HG03066 (cell line): ENCODE results near the gene AMOTL1.
"Not testable (repeated sequence)": the region's sequence is repeated elsewhere in the genome, so short reads cannot be mapped to it uniquely, and the experiment has no call there.

Source experiments
- ATAC-seq: cut with Tn5 transposase; IDR thresholded peaks from one replicate; pipeline ENCODE4 v1.9.1; 2021; ENCODE audit warnings: low read depth; ENCODE audit not compliant: unreplicated experiment

The AMOTL1 gene

GRCh38 chr11:94791216-94791889 is 23.2 kb downstream of the AMOTL1 start:
- no peak for ATAC-seq

DNA sequence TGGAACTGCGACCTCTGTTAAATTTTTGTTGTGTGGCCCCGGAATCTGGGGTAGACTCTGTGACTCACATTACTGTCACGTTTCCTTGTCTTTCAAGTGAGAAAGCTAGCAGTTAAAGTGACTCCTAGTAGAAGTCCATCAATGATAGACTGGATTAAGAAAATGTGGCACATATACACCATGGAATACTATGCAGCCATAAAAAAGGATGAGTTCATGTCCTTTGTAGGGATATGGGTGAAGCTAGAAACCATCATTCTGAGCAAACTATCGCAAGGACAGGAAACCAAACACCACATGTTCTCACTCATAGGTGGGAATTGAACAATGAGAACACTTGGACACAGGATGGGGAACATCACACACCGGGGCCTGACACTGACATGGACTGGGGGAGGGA is 23.8 kb downstream of the AMOTL1 start:
- not testable (repeated sequence) for ATAC-seq

- ATAC-seq = no peak
Observed at GRCh38 chr11:94792451-94792850, 24.3 kb downstream of the AMOTL1 start.

GRCh38 chr11:94793002-94793401 is 24.8 kb downstream of the AMOTL1 start:
- ATAC-seq = no peak

DNA sequence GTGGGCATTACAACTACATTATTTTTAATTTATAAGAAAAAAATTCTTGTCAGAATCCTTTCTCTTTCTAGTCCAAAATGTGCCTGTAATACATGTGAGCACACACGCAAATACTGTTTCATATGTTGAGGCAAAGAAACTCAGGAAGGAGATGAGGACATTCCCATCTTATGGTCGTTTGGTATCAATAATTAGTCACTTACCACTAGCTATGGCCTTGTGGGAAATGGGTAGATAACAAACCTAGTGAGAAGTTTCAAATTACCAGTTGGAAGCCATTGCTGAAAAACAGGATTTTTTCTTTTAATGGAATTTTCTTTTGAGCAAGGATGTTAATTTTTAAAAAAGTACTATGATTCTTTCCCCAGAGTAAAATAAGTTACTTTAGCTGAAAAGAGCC is 25.7 kb downstream of the AMOTL1 start:
- ATAC-seq = no peak

GRCh38 chr11:94794287-94795168 is 26.4 kb downstream of the AMOTL1 start:
- no peak for ATAC-seq

GRCh38 chr11:94795476-94796189 is 27.5 kb downstream of the AMOTL1 start:
- no peak for ATAC-seq

DNA sequence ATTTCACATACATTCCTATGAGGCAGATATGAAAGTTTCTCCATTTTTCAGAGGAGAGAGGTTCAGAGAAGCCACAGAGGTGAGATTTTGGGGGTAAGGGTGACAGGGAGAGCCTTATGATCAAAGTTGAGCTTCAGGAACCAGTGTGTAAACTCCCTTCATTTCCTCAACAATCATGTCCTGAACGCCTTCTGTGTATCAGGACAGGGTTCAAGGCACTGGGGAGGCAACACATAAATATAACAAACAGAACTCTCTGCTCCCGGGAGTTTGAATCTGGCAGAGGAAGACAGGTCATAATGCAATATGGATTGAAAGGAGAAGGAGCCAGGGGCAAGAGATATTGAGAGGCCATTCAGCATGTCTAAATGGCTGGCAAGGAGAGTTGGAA is 28.0 kb downstream of the AMOTL1 start:
- no peak for ATAC-seq

DNA sequence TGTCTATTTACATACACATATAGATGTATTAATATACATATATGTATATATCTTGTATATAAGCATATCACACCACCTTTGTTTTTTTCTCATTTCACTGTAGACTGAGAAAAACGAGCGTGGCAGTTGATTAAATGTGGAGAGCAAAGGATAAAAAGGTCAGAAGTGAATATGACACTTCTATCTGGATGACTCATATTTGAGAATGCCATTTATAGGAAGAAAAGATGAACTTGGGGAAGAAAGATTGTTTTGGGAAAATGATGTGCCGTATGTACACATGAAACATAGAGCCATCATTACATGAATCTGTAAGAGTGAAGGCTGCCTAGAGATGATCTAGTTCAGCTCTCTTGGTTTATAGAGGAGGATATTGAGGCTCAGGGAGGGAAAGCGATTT is 28.7 kb downstream of the AMOTL1 start:
- ATAC-seq = no peak

GRCh38 chr11:94799726-94800125 is 31.6 kb downstream of the AMOTL1 start:
- ATAC-seq = no peak

DNA sequence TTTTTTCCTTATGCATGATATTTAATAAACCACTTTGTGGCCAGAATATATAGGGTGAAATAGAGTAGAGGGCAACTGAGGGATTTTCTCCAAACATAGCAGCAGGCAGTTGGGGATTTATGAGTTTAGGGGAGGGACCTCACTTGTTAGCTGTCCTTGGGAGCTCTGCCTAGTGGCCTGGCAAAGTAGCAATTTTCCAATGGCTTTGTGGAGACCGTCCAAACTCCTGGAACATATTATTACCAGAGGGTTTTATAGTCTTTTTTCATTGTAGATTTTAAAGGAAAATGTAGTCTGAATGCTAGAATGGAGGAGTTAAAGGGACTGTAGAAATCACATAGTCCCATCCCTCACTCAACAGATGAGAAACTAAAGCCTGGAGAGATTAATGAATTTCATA is 32.3 kb downstream of the AMOTL1 start:
- no peak for ATAC-seq

DNA sequence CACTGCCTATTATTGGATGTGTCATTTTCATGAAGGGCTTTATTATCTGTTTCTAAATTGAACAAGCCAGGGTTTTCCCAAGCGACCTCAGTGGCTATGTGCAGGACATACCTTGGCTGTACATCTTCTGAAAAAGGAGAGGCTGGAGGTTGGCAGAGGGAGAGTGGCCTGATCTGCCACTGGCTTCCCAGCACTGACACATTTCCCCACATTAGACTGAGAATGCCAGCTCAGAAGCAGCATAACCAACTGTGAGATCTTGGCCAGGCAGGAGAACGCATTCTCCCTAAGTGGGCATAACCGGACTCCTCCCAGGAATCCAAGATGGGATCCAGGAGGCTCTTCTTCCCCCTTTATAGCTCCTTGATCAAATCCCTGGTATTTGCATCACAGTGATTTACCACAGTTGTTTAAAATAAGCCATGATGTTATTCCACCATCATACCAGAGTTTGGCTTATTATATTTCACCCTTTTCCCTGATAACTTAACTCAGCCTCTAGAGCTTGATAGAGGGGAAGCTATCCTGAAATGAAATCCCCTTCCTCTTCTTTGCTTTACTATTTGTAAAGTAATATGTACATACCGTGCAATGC is 33.8 kb downstream of the AMOTL1 start:
- ATAC-seq = no peak

DNA sequence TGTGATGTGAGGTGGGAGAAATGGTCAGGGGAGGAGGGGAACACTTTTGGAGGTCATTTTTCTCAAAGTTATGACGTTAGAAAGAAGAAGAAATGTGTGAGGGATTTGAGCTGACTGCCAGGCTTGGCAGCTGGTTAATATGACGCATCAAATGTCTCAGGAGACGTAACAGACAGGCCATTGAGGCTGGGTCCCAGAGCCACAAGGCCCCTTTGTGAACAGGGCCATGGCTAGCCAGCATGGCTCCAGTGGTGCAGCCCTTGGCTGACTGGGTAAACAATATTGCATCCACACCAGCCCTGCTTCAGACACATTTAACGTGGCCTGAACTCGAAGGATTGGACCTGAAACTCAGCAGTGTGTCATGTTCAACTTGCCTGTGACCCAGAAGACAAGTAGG is 34.3 kb downstream of the AMOTL1 start:
- ATAC-seq = no peak

DNA sequence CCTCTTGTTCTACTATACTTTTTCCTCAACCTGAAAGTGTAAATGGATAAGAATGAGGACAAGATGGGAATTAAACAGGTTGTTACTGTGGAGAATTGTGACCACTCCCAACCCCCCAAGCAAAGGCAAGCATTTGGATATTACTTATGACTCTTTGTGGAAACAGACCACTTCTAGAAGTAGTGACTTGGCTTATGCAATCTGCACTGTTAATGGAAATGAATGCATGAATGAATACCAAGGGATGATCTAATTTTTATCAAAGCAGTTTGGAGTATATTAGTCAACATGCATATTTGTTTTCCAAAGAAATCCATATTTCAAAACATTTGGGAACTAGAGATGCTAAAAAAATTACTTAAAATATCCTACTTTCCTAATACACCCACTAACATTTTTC is 35.3 kb downstream of the AMOTL1 start:
- ATAC-seq = no peak

DNA sequence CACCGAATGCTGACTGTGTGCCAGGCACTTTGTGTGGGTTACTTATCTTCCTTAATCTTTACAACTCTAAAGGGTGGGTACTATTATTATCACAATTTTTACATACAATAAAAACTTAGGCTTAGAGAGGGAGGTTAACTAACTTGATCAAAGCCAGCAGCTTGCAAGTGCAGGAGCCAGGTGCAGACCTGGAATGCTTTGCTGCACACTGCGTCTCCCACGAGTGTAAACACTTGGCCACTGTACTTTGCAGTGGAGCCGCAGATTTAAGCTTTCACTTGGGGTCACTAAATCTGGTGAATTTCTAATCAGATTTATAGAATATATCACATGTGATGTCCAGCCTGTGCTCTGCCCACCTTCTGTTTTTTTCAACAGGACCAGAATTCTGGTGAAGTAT is 36.7 kb downstream of the AMOTL1 start:
- ATAC-seq = no peak

DNA sequence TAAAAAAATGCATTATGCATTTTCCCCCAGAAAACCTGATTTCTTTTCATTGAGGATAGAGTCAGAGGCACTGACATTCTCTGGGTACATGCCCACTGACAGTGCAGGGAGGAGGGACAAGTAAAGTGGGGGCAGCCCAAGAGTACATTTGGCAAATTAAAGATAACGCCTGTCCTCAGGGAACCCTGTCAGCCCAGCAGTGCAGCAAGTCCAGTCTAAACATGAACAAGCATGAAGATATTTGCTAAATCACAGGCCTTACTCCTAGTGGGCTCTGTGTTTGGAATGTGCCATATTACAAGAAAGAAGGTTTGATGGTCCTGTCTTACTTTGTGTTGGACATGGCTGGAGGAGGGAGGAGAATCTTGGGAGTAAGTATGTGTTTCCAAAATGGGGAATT is 37.9 kb downstream of the AMOTL1 start:
- ATAC-seq = no peak

GRCh38 chr11:94806419-94806818 is 38.3 kb downstream of the AMOTL1 start:
- ATAC-seq = no peak

DNA sequence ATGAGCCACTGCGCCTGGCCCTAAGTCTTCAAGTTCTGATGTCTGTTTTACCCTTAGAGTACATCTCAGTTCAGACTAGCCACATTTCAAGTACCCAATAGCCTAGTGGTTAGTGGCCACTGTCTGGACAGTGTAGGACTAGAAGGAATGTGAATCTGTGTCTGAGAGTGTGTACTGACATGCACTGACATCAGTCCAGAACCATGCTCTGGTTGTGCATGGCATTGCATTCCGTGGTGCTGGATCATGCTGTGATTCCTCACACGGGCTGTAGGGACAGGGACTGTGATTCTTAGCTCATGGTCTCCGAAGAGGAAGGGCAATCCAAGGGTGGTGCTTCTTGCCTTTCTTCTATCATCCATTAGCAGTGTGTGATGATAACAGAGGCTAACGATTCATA is 41.1 kb downstream of the AMOTL1 start:
- ATAC-seq = no peak

DNA sequence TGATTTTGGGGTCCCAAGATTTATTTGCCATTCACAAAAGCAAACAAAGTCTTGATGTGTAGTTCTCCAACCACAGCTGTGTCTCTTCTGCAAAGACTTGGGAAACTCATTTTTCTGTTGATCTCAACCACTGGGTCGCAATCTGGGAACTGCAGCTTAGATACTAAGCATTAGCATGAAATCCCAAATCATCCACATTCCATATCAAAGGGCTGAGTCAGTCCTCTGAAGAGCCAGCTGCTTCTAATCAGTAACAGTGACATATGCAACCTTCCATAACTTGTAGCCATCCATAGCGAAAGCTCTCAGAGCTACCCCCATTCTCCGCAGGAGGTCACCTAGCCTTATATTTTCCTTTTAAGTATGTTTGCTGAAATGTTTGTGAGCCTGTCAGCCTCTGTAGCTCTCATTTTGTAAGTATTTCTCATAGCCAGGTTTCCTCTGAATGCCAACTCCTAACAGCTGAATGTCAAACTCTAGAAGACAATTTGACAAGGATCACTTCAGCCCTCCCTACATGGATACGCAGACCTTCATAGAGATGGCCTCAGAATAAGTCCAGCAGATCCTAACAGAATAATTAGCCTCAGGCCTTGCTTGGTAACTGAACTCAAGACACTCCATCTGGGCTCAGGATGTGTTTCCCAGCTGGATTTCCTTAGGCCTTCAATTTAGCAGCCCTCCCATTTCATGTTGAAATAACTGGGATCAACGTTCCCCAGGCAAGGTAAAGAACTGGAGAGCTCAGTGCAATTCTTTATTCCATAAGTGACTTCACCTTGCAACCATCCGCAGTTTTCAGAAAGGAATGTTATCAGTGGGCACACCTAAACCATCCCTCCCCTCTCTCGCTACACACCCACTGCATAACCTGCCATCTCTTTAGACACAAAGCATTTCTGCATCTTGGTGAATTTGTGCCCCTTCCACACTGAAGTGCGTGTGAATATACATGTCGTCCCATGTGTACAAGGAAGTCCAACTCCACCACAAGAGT is 44.9 kb downstream of the AMOTL1 start:
- ATAC-seq = not testable (repeated sequence)
